NCI-H524 treated with DMSO at 0.1 percent for 48 hours (cell line): ENCODE data around the gene CTTNBP2NL.
A peak's percentile ranks its signal among the peaks of the same experiment; 100 is the strongest.
"Not testable (repeated sequence)": the region's sequence is repeated elsewhere in the genome, so short reads cannot be mapped to it uniquely, and the experiment has no call there.

ENCODE experiments used
- DNase-seq: peaks from one replicate; lab custom pipeline; 2025; lab: John Stamatoyannopoulos, UW

Gene CTTNBP2NL

DNA sequence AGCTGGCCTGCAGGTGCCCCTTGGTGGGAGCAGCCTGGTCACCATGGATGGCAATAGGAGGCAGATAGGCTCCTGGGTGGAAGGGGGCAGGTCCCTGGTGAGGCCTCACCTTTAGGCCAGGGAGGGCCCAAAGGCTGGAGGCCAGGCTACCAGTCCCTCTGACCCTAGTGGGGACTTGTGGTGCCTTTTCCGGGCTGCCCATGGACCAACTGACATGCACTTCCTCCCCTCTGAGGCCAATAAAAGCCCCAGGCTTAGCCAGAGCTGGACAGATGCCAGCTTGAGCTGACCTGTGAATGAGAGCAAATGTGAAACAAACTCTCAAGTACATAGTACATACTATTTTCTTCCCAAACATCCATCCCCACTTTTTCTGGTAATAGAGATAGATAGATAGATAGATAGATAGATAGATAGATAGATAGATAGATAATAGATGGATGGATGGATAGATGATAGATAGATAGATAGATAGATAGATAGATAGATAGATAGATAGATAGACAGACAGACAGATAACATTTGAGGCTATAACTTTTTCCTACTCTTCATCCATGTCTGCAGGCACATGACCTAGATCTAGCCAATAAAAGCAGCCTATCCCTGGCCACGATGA lies 9.2 kb upstream of the CTTNBP2NL start:
- no peak for DNase-seq

DNA sequence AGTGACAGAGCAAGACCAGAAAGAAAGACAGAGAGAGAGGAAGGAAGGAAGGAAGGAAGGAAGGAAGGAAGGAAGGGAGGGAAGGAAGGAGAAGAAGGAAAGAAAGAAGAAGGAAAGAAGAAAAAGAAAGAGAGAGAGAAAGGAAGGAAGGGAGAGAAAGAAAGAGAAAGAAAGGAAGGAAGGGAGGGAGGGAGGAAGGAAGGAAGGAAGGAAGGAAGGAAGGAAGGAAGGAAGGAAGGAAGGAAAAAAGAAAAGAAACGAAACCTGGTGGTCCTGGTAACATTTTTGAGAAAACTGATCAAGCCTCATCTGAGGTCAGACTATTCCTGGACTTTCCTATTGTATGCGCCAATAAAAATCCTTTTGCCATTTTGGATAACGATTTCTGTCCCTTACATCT lies 8.2 kb upstream of the CTTNBP2NL start:
- DNase-seq, result no peak

DNA sequence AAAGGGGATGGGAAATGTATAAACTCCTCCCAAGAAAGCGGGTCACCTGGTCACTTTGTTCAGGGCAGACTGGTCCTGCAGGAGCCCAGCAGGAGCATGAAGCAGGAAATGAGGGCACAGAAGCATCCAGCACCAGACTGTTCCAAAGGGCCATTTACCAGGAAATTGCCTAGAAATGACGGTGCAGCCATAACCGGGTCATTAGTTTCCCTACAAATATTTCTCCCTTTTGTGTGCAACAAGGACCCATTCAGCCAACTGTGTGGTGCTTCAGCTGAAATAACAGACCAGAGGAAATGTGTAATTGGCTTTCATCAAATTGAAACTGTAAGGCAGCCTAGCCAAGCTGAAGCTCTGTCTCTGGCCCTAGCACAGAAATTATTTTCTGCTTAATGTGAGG lies 7.6 kb upstream of the CTTNBP2NL start:
- DNase-seq, result no peak

DNA sequence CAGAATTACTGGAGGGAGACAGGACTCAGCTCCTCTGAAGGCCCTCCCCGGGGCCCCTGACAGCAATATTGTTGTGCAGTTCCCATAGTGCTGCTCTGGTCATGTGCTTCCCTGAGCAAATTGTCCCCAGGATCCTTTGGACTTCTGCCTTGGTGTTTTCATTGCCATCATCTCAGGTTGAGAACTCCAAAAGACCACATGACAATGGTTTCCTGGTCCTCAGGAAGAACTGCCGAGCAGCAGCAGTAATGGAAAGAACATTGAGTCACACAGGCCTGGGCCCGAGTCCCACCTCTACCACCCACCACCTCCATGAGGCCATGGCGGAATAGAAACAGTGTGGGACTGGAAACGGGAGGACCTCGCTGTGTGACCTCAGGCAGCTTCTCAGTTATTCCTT lies 6.3 kb upstream of the CTTNBP2NL start:
- no peak for DNase-seq

DNA sequence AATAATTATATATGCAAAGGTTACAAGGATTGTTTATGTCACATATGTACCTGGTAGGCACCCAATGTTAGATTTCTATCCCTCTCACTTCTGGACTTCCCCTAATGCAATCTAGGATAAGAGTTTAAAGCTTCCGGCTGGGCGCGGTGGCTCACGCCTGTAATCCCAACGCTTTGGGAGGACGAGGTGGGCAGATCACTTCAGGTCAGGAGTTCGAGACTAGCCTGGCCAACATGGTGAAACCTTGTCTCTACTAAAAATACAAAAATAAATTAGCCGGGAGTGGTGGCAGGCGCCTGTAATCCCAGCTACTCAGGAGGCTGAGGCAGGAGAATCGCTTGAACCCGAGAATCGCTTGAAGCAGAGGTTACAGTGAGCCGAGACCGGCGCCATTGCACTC lies 5.7 kb upstream of the CTTNBP2NL start:
- DNase-seq, result not testable (repeated sequence)

DNA sequence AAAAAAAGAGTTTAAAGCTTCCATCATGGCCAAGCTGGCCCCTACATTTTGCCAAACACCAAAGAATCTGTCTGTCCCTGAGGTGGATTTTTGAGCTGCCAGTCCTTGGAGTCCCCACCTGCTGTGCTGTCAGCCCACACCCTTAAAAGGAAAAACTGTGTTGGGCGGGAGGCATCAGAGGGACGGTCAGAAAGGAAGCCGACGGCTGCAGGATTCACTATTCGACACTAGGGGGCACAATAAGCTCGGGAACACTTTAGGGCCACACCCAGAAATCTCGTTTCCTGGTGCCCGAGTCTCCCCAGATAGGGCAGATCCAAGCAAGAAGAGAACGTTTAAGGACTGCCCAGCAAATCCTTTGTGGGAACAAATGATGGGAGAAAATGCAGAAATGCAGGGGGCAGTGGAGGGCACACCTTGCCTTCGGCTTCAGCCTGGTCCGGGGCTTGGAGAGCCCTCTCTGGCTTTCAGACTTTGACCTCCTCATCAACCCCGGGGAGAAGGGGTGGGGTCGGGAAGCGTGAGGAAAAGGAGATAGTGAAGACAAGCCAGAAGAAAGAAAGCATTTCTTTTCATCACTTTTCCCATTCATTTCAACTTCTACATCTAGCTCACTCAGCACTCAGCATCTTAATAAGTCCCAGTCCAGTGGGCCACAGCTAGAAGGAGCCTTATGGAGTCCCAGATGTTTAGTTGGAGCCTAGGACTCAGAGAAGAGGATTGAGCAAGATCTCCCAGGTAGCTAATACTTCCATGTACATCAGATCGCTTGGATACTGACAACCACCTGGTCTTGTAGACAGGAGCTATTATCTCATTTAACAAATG lies 5.0 kb upstream of the CTTNBP2NL start:
- peak; percentile 33 for DNase-seq

DNA sequence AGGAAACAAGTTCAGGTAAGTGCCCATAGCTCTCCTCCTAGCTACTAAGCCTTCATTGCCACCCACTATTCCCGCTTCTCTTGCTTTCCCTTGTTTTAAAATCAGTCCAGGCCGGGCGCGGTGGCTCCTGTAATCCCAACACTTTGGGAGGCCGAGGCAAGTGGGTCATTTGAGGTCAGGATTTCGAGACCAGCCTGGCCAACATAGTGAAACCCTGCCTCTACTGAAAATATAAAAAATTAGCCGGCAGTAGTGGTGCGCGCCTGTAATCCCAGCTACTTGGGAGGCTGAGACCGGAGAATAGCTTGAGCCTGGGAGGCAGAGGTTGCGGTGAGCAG lies 4.4 kb upstream of the CTTNBP2NL start:
- no peak for DNase-seq

DNA sequence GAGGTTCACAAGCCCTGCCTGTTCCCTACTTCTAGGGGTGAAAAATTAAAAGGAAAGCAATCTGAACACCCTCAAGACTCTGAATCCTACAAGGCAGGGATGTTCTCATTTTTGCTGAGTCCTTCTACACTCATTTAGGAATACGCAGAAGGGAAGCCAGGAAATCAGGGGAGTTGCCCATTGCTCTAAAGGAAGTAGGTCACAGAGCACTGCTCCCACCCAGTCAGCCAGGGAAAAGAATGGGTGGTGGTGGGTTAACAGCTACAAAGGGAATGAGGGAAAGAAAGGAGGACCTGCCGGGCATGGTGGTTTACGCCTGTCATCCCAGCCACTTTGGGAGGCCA lies 2.4 kb upstream of the CTTNBP2NL start:
- no peak for DNase-seq

DNA sequence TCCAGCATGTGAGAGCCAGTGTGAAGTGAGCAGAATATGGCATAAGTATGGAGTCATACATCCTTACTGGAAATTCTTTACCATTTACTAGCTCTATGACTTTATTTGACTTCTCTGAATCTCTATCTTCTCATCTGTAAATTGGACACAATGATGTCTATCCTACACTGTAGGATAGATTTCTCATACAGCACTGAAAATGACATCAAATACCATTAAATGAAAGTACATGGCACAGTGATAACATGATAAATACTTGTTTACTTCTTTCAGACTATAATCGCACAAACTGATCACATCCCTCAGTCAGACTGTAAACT lies 1.3 kb upstream of the CTTNBP2NL start:
- DNase-seq, result no peak

DNA sequence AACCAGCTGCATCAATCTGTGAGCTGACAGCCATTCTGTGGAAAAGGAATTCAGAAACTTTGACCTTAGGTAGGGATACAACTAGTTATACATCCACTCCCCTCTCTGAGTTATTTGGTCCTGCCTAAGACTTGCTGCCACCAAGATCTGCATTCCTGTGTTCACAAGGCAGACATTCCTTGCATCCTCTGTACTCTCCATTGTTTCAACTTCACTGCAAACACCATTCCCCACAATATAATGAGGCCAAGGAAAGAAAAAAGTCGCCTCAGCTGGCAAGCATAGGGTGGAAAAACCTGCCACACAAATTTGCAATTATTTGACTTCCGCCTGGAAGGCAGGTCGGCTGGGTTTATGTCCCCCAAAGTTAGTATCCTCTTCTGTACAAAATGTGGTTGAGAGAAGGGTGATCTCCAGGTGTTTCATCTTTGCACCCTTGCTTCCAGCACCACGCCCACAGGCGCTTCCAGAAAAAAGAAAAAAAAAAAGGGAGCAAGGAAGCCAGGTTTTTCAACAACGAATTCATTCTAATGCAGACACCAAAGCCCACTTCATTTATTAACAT lies 676 bp upstream of the CTTNBP2NL start:
- DNase-seq, result no peak

DNA sequence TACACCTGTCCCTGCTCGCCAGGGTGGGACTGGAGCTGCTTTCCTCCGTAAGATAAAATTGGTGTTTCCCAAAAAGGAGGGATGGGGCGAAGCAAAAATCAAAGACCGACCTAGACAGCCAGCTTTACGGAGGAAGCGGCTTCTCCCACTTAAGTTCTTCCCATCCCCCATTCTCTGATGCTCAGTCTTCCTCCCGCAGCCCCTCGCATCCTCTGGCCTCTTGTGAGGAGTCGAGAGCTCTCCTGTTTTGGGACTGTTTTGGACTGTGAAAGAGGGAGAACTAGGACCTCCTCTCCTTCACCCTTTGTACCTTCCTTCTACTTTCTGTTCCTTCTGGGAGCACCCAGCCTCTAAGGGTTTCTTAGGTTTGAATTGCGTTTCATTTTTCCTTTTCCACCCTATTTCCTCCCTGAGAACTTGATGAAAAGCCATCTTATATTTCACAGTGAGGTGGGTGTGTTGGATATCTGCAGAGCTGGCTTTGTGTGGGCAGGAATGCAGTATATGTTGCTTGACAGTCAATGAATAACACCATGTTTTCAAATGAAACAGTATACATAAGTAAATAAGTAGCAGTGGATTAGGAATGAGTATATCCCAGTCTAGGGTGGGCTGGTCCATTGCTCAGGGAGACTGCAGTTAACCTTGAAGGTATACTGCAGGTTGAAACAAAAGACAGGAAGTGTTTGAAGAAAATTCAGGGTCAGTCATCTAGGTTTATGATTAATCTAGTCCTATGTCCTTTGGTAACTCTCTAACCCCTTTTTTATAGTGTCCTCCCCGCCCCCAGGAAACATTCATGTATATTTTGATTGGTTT lies 848 bp downstream of the CTTNBP2NL start:
- DNase-seq, result no peak

DNA sequence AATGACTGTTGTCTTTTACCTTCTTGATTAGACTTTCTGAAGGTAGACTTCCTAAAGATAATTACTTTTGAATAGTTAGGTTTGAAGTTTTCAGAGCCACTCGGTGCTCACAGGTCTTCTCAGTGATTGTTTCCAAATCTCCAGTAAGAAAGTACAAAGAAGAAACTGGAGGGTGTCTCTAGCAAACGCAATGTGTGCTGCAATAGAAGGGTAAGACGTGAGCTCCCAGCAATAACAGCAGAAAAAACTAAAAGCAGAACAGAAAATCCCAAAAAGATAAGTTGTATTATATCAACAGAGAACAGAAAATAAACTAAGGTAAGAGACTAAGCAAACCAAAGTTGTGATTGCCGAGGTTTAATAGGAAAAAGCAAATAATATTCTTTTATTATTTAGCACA lies 1.8 kb downstream of the CTTNBP2NL start:
- no peak for DNase-seq

DNA sequence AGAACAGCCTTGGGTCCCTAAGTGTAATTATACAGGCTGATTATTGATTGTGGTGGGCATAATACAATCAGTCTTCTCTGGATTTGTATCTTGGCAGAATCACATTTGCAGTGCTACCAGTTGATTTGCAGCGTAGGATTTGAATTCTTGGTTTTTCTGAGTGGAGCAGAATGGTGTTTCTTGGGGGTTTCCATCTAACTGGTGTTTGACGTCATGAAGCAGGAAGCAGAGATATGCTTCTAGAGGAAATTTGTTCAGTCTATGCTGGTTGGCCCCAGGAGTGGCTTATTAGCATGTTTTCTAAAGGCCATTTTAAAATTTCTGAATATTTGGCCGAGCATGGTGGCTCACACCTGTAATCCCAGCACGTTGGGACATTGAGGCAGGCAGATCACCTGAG lies 3.4 kb downstream of the CTTNBP2NL start:
- DNase-seq, result no peak

DNA sequence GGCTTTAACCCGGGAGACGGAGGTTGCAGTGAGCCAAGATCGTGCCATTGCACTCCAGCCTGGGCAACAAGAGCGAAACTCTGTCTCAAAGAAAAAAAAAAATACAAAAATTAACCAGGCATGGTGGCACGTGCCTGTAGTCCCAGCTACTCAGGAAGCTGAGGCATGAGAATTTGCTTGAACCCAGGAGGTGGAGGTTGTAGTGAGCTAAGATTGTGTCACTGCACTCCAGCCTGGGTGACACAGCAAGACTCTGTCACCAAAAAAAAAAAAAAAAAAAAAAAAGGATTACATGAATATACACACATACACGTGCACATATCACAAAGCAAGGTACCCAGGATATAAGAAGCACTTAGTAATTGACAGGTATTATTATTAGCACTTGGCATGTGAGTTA lies 4.7 kb downstream of the CTTNBP2NL start:
- not testable (repeated sequence) for DNase-seq

DNA sequence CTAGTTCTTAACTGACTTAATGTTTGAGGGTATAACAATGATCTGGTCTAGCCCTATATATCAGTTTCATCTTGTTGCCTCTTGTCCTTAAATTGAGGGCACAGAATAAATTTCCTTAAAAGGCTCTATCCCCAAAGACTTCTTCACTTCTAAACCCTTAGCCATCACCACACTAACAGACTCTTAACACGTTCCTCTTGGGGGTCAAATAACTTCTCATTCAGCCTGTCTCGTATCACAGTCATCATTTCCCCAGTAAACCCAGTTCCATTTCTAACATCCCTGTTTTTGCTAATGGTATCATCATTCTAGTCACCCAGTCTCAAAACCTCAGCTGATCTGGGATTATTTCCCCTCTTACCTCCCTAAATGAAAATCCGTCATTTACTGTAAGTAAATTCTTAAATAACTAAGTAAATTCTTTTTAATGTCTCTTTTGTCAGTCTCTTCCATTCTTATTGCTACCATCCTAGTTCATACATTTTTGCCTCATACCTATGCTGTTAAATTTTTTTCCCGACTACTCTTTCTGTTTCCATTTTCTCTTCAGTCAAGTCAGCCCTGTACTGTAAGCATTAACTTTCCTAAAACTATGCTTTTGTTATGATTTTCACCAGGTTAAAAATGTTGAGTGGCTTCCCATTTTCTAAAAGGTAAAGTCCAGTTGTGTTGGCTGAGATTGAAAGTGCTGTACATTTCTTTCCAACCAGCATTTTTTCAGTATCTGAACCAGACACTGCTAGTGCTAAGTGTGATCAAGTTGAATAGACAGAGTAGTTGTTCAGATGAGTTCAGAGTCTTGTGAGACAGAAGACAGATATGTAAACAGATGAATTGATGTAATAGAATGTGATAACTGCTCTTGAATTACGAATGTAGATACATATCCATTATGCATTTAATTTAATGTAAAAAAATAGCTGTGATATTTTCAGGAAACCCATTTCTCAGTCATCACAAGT lies 6.9 kb downstream of the CTTNBP2NL start:
- DNase-seq, result no peak

DNA sequence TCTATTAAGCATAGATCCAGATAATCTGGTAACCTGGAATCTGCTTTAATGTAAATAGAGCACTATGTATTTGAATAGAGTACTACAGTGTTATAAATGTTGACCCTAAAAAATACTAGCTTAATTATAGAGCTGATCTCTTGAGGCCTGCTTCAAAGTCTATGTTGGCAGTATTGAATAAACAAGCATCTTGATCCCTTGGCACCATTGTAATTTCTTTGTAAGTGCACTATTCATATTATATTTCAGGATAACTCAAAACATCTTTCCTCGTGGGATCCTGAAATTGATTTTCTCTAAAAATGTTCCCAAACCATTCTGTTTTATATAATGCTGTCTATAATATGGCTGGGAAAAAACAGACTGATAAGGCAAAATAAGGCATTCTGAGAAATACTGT lies 10.8 kb downstream of the CTTNBP2NL start:
- DNase-seq, result no peak

DNA sequence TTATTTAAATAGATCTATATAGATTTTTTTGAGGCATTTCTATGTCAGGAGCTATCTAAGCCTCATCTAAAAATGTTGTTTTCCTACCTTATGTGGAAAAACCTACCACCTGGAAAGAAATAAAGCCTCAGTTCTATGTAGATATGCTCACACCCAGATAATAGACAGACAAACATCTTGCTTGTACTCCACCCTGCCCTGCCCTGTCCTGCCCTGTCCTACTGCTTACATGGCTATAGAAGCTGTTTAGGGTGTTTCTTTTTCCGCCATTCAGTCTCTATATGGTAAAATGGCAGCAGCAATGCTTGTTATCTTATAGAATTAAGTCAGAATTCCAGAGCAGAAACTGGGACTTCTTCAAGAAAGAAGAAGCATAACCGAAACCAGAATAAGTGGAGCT lies 13.4 kb downstream of the CTTNBP2NL start:
- DNase-seq, result no peak

DNA sequence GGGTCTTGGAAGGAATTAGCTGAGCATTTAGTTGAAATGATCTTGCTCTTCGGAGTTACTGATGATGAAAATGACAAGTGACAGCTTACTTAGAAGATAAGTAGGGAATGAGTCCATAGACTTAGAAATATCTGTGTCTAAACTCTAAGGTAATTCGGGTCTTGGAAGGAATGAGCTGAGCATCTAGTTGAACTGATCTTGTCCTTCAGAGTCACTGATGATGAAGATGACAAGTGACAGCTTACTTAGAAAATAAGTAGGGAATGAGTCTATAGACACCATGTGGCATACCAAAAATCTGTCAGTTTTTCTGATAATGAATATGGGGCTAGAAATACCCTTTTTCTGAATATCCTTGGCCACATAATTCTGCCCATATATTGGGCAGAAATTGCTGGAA lies 14.7 kb downstream of the CTTNBP2NL start:
- no peak for DNase-seq

DNA sequence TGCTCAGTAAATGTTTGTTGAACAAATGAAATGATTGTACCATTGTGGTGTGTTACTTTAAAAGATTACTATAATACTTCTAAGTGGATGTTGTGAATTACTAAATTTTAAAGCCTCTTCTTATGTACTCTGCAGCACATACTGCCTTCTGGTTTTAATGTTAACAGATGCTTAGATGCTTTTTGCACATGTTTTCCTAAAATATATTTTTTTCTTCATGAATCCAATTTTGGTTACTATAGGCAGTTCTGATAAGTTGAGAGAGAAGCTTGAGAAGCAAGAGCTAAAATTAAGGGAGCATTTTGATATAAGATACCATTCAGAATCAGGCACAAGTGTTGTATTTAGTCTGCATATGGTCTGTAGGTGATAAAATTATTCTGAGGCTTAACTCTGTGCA lies 21.3 kb downstream of the CTTNBP2NL start:
- no peak for DNase-seq

DNA sequence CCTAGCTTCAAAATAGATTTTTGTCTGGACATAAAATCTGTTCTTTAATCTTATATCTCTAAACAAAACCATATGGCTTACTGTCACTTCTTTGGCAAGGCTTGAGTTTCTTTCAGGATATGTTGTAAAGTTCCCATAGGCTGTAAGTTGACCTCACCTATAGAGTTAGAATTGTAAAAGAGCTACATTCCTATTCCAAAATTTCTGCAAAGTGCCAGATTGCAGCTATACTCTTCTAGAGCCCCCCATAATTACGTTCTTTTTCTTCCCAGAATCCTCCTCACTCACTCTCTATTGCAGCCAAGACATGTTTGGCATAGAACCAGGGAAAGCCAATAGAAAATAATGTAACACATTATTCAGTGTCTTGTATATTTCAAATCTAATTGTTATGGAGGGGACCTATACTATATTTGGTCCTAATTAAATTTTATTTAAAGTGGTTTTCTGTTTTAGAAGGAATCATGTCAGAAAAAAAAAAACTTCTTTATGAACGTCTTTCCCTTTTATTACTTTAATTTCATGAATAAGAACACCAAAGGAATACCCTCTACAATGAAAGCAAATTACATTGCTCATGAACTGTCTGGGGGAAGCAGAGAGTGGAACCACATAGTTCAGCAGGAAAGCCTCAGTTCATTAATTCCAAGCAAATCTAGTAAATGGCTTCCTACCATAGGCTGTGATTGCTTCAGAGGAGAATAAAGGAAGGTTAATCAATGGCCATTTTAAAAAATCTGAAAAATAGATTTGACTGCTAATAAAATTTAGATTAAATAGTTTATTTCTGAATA lies 22.3 kb downstream of the CTTNBP2NL start:
- no peak for DNase-seq

DNA sequence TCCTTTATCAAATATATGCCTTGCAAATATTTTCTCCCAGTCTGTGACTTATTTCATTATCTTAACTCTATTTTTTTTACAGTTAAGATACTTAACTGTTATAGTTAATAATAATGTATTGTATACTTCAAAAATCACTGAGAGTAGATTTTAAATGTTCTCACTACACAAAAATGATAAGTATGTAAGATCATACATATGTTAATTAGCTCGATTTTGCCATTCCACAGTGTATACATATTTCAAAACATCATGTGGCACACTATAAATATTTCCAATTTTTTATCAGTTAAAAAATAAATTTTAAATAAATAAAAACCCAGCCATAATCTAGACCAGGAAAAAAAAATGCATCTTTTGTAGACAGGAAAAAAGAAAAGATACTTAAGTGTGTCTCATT lies 27.2 kb downstream of the CTTNBP2NL start:
- no peak for DNase-seq
